ENCODE results near the gene COL4A3. TPM values are rescaled to one million over a fixed set of nuclear protein-coding genes. Genes with fewer than 3 reads are reported as not detected.

COL4A3 gene
- total and polyA plus RNA-seq, 9 of the 15 experiments (the other 6 are each of a cell fraction or from before 2014, with no cell fraction given) = not detected

- TF ChIP-seq ZBTB11 (CRISPR knock-in tag; IDR thresholded peaks at IDR 0.05) = 0 out of 6 replicates have a peak, but pooled peaks of 1 of the 3 experiments have one; percentile 19
- no peak; the same call in 1 of the 2 replicates for TF ChIP-seq ILF3 (IDR thresholded peaks at IDR 0.05; ENCODE audit: borderline replicate concordance)
- TF ChIP-seq MXI1 (IDR thresholded peaks at IDR 0.05; ENCODE audit: low read depth, low read length) = no peak
- no peak for TF ChIP-seq THAP7 (CRISPR knock-in tag; IDR thresholded peaks at IDR 0.05)
- no peak for TF ChIP-seq TEAD2 (tag; IDR thresholded peaks at IDR 0.05)
- no peak for TF ChIP-seq ZKSCAN8 (CRISPR knock-in tag; IDR thresholded peaks at IDR 0.05)
- TF ChIP-seq ARID3B (CRISPR knock-in tag; IDR thresholded peaks at IDR 0.05; ENCODE audit: borderline replicate concordance) = no peak
- peak; percentile 60 for TF ChIP-seq SUPT5H (IDR thresholded peaks at IDR 0.05)
- TF ChIP-seq KDM1A (IDR thresholded peaks at IDR 0.05) = no peak
- TF ChIP-seq ZBTB1 (CRISPR knock-in tag; IDR thresholded peaks at IDR 0.05; ENCODE audit: borderline replicate concordance, low read depth) = peak; percentile 83; the same call in 1 of the 2 replicates
- TF ChIP-seq SMARCB1 (IDR thresholded peaks at IDR 0.05; ENCODE audit: insufficient read length, low read depth) = no peak
- no peak for TF ChIP-seq CBFA2T3 (IDR thresholded peaks at IDR 0.05)
- TF ChIP-seq HOXB6 (CRISPR knock-in tag; IDR thresholded peaks at IDR 0.05; ENCODE audit: borderline replicate concordance) = no peak
- TF ChIP-seq SMARCC2 (IDR thresholded peaks at IDR 0.05; ENCODE audit: low read depth) = no peak
- no peak for TF ChIP-seq BACH1 (tag; IDR thresholded peaks at IDR 0.05)
- TF ChIP-seq ZNF507 (tag; conservative IDR thresholded peaks at IDR 0.05) = no peak
- TF ChIP-seq FOXK1 (CRISPR knock-in tag; IDR thresholded peaks at IDR 0.05; ENCODE audit: borderline replicate concordance) = peak; percentile 57; the same call in 1 of the 2 replicates
Measured at GRCh38 chr2:227324995-227325838, 160.8 kb downstream of the COL4A3 start, which contains the start of gene MFF (continued).

Data from K562 (cell line).